Ishikawa (cell line): Measurements from ENCODE around the gene TBCD.

Experiments
- CEBPB ChIP-seq: IDR thresholded peaks from 2 replicates; pipeline ENCODE4 v1.6.1; 2012
- CREB1 ChIP-seq: IDR thresholded peaks from 2 replicates; pipeline ENCODE4 v1.6.1; 2012; ENCODE audit warnings: low read depth
- EGR1 ChIP-seq: IDR thresholded peaks from 2 replicates; pipeline ENCODE4 v1.6.1; 2012
- EP300 ChIP-seq: IDR thresholded peaks from 2 replicates; pipeline ENCODE4 v1.6.1; 2012; ENCODE audit warnings: borderline replicate concordance
- FOXM1 ChIP-seq: IDR thresholded peaks from 2 replicates; pipeline ENCODE4 v1.6.1; 2012; ENCODE audit warnings: low read depth, borderline replicate concordance
- MAX ChIP-seq: IDR thresholded peaks from 2 replicates; pipeline ENCODE4 v1.6.1; 2012
- NFIC ChIP-seq: IDR thresholded peaks from 2 replicates; pipeline ENCODE4 v1.6.1; 2012
- RAD21 ChIP-seq: IDR thresholded peaks from 2 replicates; pipeline ENCODE4 v1.6.1; 2012; ENCODE audit warnings: low read depth
- TAF1 ChIP-seq: IDR thresholded peaks from 2 replicates; pipeline ENCODE4 v1.6.1; 2012; ENCODE audit warnings: low read depth, mild to moderate bottlenecking
- TCF12 ChIP-seq: IDR thresholded peaks from 2 replicates; pipeline ENCODE4 v1.6.1; 2012; ENCODE audit warnings: low read depth
- TEAD4 ChIP-seq: IDR thresholded peaks from 2 replicates; pipeline ENCODE4 v1.6.1; 2012
- YY1 ChIP-seq: IDR thresholded peaks from 2 replicates; pipeline ENCODE4 v1.6.1; 2012; ENCODE audit warnings: low read depth
- ZBTB7A ChIP-seq: IDR thresholded peaks from 2 replicates; pipeline ENCODE4 v1.6.1; 2012; ENCODE audit warnings: low read depth
- TF ChIP-seq, protein P1 (sequence below): IDR thresholded peaks from 2 replicates; pipeline ENCODE4 v1.6.1; 2012; ENCODE audit warnings: low read depth, mild to moderate bottlenecking
- TF ChIP-seq, protein P2 (sequence below): IDR thresholded peaks from 2 replicates; pipeline ENCODE4 v1.6.1; 2012

TBCD gene

GRCh38 chr17:82949984-82950383 lies 198.1 kb downstream of the TBCD start:
- TF ChIP-seq EP300 = no peak
- TF ChIP-seq EGR1 = no peak
- no peak for TF ChIP-seq TAF1
- TF ChIP-seq TEAD4 = no peak
- no peak for TF ChIP-seq CEBPB
- no peak for TF ChIP-seq TCF12
- no peak for TF ChIP-seq ZBTB7A
- TF ChIP-seq MAX = no peak
- no peak for TF ChIP-seq NFIC
- no peak for TF ChIP-seq YY1
- TF ChIP-seq, protein P1, sequence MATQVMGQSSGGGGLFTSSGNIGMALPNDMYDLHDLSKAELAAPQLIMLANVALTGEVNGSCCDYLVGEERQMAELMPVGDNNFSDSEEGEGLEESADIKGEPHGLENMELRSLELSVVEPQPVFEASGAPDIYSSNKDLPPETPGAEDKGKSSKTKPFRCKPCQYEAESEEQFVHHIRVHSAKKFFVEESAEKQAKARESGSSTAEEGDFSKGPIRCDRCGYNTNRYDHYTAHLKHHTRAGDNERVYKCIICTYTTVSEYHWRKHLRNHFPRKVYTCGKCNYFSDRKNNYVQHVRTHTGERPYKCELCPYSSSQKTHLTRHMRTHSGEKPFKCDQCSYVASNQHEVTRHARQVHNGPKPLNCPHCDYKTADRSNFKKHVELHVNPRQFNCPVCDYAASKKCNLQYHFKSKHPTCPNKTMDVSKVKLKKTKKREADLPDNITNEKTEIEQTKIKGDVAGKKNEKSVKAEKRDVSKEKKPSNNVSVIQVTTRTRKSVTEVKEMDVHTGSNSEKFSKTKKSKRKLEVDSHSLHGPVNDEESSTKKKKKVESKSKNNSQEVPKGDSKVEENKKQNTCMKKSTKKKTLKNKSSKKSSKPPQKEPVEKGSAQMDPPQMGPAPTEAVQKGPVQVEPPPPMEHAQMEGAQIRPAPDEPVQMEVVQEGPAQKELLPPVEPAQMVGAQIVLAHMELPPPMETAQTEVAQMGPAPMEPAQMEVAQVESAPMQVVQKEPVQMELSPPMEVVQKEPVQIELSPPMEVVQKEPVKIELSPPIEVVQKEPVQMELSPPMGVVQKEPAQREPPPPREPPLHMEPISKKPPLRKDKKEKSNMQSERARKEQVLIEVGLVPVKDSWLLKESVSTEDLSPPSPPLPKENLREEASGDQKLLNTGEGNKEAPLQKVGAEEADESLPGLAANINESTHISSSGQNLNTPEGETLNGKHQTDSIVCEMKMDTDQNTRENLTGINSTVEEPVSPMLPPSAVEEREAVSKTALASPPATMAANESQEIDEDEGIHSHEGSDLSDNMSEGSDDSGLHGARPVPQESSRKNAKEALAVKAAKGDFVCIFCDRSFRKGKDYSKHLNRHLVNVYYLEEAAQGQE = no peak
- no peak for TF ChIP-seq CREB1
- TF ChIP-seq RAD21 = no peak
- TF ChIP-seq, protein P2, sequence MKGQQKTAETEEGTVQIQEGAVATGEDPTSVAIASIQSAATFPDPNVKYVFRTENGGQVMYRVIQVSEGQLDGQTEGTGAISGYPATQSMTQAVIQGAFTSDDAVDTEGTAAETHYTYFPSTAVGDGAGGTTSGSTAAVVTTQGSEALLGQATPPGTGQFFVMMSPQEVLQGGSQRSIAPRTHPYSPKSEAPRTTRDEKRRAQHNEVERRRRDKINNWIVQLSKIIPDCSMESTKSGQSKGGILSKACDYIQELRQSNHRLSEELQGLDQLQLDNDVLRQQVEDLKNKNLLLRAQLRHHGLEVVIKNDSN = no peak
- TF ChIP-seq FOXM1 = no peak

GRCh38 chr17:82950525-82951102 lies 198.7 kb downstream of the TBCD start:
- TF ChIP-seq, protein P2 = no peak
- TF ChIP-seq EP300 (no peak), CREB1 (no peak), YY1 (no peak), TCF12 (no peak), FOXM1 (no peak), EGR1 (no peak), NFIC (no peak)
- TF ChIP-seq, protein P1 = no peak

DNA sequence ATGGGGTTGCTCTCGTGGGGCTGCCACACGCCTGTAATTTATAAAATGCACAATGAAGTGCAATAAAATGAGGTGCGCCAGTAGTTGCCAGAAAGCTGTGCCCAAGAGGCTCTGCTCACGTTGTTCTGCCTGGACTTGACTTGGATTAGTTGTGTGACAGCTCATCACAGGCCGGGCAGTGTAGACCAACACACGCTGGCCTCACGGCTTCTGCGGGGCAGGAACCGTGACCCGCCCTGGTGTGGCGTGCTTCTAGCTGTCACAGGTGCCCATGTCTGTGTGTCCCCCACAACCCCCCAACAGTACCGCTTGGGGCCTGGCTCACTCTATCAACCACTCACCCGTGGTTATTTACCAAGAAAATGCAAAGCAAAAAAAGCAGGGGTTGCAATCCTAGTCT lies 200.2 kb downstream of the TBCD start:
- TF ChIP-seq MAX = no peak
- no peak for TF ChIP-seq FOXM1
- no peak for TF ChIP-seq TCF12
- TF ChIP-seq EP300 = no peak
- TF ChIP-seq TAF1 = no peak
- TF ChIP-seq YY1 = no peak
- no peak for TF ChIP-seq TEAD4
- TF ChIP-seq CREB1 = no peak
- TF ChIP-seq, protein P1 = no peak
- TF ChIP-seq EGR1 = no peak
- TF ChIP-seq RAD21 = no peak
- TF ChIP-seq, protein P2 = no peak
- TF ChIP-seq ZBTB7A = no peak
- no peak for TF ChIP-seq NFIC
- TF ChIP-seq CEBPB = no peak

GRCh38 chr17:82956146-82956725 lies 204.4 kb downstream of the TBCD start:
- TF ChIP-seq TCF12 = no peak
- TF ChIP-seq TEAD4 = no peak
- TF ChIP-seq EGR1 = no peak
- TF ChIP-seq CREB1 = no peak
- TF ChIP-seq RAD21 = no peak
- TF ChIP-seq MAX = no peak
- TF ChIP-seq, protein P1 = no peak
- TF ChIP-seq TAF1 = no peak
- TF ChIP-seq EP300 = no peak
- TF ChIP-seq NFIC = no peak
- TF ChIP-seq, protein P2 = no peak
